GM10248 (cell line): ENCODE results near the gene PAX7.

ENCODE experiments used
- CTCF ChIA-PET: fragments of 300-600 bp; sonication (Branson Sonifier 250); formaldehyde crosslinking; extraction: SDS; loops from one replicate; lab custom pipeline; 2021; ENCODE audit warnings: antibody characterized with exemption; lab: Yijun Ruan, JAX
- POLR2A ChIA-PET: fragments of 350-650 bp; sonication (Branson Sonifier 250); formaldehyde crosslinking; extraction: SDS; loops from one replicate; lab custom pipeline; 2020; ENCODE audit warnings: antibody characterized with exemption; lab: Yijun Ruan, JAX
- DNase-seq: peaks from one replicate; pipeline ENCODE4 v3.0.0; 2012; ENCODE audit errors: extremely low spot score
- TF ChIP-seq, protein P1 (sequence below): IDR thresholded peaks from 2 replicates; pipeline ENCODE4 v1.5.1; 2012; ENCODE audit warnings: mild to moderate bottlenecking, low read depth; ENCODE audit errors: extremely low read depth, missing control alignments, control extremely low read depth

PAX7 gene

DNA sequence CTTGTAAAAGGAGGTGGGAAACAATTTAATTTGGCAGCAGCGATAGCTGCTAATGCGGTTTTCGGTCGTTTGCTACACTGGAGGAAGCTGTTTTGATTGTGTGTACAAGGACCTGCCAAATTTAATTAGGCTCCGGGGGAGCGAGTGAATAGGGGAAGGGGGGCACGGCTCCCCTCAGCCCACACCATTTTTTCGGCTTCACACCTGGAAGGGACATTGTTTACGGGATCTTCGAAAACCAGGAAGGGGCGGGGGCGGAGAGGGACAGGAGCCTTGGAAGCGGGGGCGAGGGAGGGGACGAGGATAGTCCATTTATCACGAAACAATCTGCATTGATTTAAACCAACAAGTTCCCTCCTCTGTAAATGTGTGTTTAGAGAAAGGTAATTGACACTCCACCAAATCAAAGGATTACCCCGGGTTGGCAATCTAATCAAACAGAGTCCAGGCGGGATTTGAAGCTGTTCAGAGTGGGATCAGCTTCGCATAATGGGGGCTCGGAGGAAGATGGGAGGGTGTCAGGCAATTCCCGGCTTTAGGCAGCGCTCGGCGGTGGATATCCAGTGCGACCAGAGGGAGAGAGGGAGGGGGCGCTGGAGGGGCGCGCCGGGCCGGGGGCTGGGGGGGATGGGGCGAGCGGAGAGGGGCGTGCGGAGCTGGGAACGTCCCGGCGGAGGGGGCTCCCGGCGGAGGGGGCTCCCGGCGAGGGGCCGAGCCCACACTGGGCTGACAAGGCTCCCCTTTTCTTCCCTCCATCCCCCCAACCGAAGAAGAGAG is 9.8 kb downstream of the PAX7 start:
- TF ChIP-seq, protein P1, sequence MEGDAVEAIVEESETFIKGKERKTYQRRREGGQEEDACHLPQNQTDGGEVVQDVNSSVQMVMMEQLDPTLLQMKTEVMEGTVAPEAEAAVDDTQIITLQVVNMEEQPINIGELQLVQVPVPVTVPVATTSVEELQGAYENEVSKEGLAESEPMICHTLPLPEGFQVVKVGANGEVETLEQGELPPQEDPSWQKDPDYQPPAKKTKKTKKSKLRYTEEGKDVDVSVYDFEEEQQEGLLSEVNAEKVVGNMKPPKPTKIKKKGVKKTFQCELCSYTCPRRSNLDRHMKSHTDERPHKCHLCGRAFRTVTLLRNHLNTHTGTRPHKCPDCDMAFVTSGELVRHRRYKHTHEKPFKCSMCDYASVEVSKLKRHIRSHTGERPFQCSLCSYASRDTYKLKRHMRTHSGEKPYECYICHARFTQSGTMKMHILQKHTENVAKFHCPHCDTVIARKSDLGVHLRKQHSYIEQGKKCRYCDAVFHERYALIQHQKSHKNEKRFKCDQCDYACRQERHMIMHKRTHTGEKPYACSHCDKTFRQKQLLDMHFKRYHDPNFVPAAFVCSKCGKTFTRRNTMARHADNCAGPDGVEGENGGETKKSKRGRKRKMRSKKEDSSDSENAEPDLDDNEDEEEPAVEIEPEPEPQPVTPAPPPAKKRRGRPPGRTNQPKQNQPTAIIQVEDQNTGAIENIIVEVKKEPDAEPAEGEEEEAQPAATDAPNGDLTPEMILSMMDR: no peak
- POLR2A ChIA-PET: no interaction called here
- DNase-seq: no peak
- CTCF ChIA-PET: no interaction called here

DNA sequence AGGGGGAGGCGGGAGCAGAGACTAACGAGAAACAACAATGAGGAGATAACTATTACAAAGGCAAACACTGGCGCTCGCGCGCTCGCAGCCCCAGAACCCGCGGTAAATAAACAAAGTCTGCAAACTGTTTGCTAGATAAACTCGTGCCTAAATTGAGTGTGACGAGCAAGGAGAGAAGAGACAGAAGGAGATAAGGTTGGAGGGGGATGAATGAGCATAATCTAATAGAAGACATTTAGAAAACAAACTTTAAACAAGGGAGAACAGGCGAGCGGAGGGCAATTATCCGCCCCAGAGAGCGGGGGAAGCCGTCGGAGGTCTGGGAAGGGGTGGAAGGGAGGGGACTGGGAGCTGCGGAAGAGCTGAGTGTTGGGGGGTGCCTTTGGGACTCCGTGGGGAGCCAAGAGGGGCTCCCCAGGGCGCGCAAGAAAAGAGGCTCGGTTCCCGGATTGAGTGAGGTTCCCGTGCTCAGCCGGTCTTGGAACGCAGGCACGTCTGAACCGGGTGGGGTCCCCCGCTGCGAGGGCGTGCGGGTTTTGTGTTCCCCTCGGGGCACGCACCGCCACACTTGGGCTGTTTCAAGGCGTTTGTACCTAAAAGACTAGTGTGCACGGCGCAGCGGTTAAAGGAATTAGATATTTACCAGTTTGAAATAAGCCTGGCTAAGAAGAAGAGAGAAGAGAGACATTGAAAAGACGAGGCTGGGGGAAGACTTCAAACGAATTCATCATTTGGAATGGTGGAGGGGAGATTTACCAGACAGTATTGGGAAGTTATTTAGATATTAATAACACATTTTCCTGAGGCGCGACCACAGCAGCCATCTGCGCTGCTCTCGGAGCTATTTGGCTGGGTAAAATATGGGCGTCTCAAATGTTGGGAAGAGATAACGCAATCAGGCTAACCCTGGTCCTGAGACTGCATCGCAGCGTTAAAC is 10.6 kb downstream of the PAX7 start:
- CTCF ChIA-PET: no interaction called here
- DNase-seq: no peak
- TF ChIP-seq, protein P1: no peak
- POLR2A ChIA-PET: no interaction called here

GRCh38 chr1:18642278-18643095 is 11.8 kb downstream of the PAX7 start:
- POLR2A ChIA-PET: no interaction called here
- CTCF ChIA-PET: no interaction called here
- TF ChIP-seq, protein P1: no peak
- no peak for DNase-seq

DNA sequence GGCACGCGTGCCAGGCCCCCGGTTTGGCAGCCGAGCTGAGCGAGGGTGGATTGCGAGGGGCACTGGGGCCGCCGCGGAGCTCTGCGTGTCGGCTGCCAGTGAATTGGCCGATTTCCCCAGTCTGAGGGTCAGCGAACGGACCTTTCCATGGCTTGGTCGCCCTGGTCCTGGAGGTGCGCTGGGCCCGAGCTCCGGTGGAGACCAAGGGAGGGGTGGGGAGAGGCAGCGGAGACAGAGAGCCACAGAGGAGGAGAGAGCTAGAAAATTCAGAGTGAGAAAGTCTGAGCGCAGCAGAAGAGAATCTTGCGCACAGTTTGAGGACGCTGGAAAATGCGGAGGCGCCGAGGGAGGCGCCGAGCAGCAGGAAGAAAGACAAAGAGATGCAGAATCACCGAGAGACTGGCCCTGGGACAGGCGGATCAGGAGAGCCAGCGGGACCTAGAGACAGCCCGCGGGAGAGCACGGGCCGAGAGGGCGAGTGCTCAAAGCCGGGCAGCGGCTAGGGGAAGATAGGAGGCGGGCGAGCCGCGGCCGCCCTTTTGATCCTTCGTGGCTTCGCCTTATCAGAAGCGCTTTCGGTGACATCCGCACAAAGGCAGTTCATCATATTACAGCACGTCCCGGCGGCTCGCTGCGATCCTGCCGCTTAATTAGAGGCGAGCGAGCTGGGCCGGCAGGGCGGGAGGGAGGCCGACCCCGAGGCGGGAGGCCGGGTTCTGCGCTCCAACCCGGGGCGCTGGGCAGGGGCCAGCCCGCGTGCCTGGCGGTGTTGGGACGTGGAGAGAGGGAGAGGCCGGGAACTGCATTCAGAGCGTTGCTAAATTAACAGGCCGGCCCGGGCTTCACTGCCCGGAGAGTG is 12.7 kb downstream of the PAX7 start:
- TF ChIP-seq, protein P1: no peak
- ChIA-PET POLR2A (no interaction called here), CTCF (no interaction called here)
- no peak for DNase-seq

- POLR2A ChIA-PET: no interaction called here
These were observed 13.4 kb downstream of the PAX7 start for GRCh38 chr1:18644013-18644399.

More at GRCh38 chr1:18644013-18644399, 13.4 kb downstream of the PAX7 start:
- CTCF ChIA-PET: no interaction called here
- TF ChIP-seq, protein P1: no peak
- no peak for DNase-seq
